CD14-positive monocyte (primary cell): ENCODE data around the gene NAA60. TPM values are rescaled to one million over a fixed set of nuclear protein-coding genes. Genes with fewer than 3 reads are reported as not detected.

Experiments
- DNase-seq, 3 donors: peaks; one replicate each; pipeline ENCODE4 v3.0.0-alpha.2; 2011 to 2022
- H2AFZ ChIP-seq: 2 replicates; pipeline ENCODE4 v1.6.0; 2012; ENCODE audit warnings: mild to moderate bottlenecking, low read depth, low read length, inconsistent platforms; ENCODE audit not compliant: insufficient read depth, poor library complexity, severe bottlenecking
- H3K27ac ChIP-seq, 2 donors: 1 replicate in 1 of 2; 2 replicates in 1 of 2; pipeline ENCODE4 v1.5.1; 2012 to 2013; ENCODE audit warnings: low read length in 2 of 2, control low read depth in 1 of 2, inconsistent platforms in 1 of 2, low read depth in 1 of 2, mild to moderate bottlenecking in 1 of 2
- H3K27me3 ChIP-seq, 2 donors: one replicate each; pipeline versions ENCODE4 v1.6.0 to v1.6.1; 2011 to 2013; ENCODE audit warnings: low read length in 2 of 2; ENCODE audit not compliant: control insufficient read depth in 2 of 2, insufficient read depth in 2 of 2
- H3K36me3 ChIP-seq, 2 donors: replicated peaks in 1 of 2; 1 replicate in 1 of 2; 2 replicates in 1 of 2; pipeline versions ENCODE4 v1.5.1 to v1.6.1; 2012 to 2013; ENCODE audit warnings: low read length in 2 of 2, control low read depth in 1 of 2, inconsistent platforms in 1 of 2, mild to moderate bottlenecking in 1 of 2; ENCODE audit not compliant: insufficient read depth in 2 of 2, control insufficient read depth in 1 of 2
- H3K4me1 ChIP-seq, 2 donors: 1 replicate in 1 of 2; 2 replicates in 1 of 2; pipeline versions ENCODE4 v1.5.1 to v1.6.1; 2012 to 2013; ENCODE audit warnings: low read length in 2 of 2, control low read depth in 1 of 2, inconsistent platforms in 1 of 2, mild to moderate bottlenecking in 1 of 2, moderate library complexity in 1 of 2; ENCODE audit not compliant: insufficient read depth in 2 of 2, control insufficient read depth in 1 of 2
- H3K4me2 ChIP-seq: replicated peaks from 2 replicates; pipeline ENCODE3; 2012; ENCODE audit warnings: low read length, moderate library complexity, mild to moderate bottlenecking; ENCODE audit not compliant: poor library complexity, severe bottlenecking; ENCODE audit errors: extremely low read depth
- H3K4me3 ChIP-seq, 3 experiments: fragments of 200-600 bp in 1 of 3; sonication (generic) in 1 of 3; replicated peaks in 1 of 3; 1 replicate in 2 of 3; 2 replicates in 1 of 3; pipeline ENCODE4 v1.5.1; 2011 to 2013; ENCODE audit warnings: low read length in 3 of 3, mild to moderate bottlenecking in 3 of 3, control low read depth in 2 of 3, low read depth in 2 of 3, inconsistent platforms in 1 of 3, moderate library complexity in 1 of 3
- H3K79me2 ChIP-seq: 2 replicates; pipeline ENCODE4 v1.6.0; 2012; ENCODE audit warnings: mild to moderate bottlenecking, control low read depth, inconsistent platforms, low read length, moderate library complexity; ENCODE audit not compliant: insufficient read depth
- H3K9ac ChIP-seq: 2 replicates; pipeline ENCODE4 v1.6.0; 2017; ENCODE audit warnings: low read length, mild to moderate bottlenecking; ENCODE audit not compliant: insufficient read depth, poor library complexity, severe bottlenecking
- H3K9me3 ChIP-seq, 2 donors: replicated peaks in 1 of 2; 1 replicate in 1 of 2; 2 replicates in 1 of 2; pipeline versions ENCODE4 v1.5.1 to v1.6.1; 2012 to 2013; ENCODE audit warnings: low read length in 2 of 2, control low read depth in 1 of 2; ENCODE audit not compliant: control insufficient read depth in 1 of 2, insufficient read depth in 1 of 2
- H4K20me1 ChIP-seq: 2 replicates; pipeline ENCODE4 v1.6.0; 2012; ENCODE audit warnings: mild to moderate bottlenecking, low read length, control low read depth, moderate library complexity; ENCODE audit not compliant: insufficient read depth
- H3K27ac Mint-ChIP-seq, 7 donors: one replicate each; pipeline ENCODE4 v1.8.0; 2020; ENCODE audit warnings: mild to moderate bottlenecking in 7 of 7, mixed read lengths in 7 of 7, moderate library complexity in 6 of 7, inconsistent platforms in 2 of 7
- H3K27me3 Mint-ChIP-seq, 3 donors: one replicate each; pipeline ENCODE4 v1.8.0; 2021 to 2022; ENCODE audit warnings: low read depth in 3 of 3, mild to moderate bottlenecking in 3 of 3, mixed read lengths in 3 of 3, moderate library complexity in 3 of 3, inconsistent platforms in 1 of 3
- H3K36me3 Mint-ChIP-seq, 2 donors: one replicate each; pipeline ENCODE4 v1.8.0; 2020; ENCODE audit warnings: mixed read lengths in 2 of 2, inconsistent platforms in 1 of 2, mild to moderate bottlenecking in 1 of 2
- H3K4me1 Mint-ChIP-seq: one replicate; pipeline ENCODE4 v1.8.0; 2020; ENCODE audit warnings: mild to moderate bottlenecking, mixed read lengths
- H3K4me3 Mint-ChIP-seq, 2 donors: one replicate each; pipeline ENCODE4 v1.8.0; 2020; ENCODE audit warnings: mild to moderate bottlenecking in 2 of 2, mixed read lengths in 2 of 2, moderate library complexity in 1 of 2
- H3K9me3 Mint-ChIP-seq, 7 donors: one replicate each; pipeline ENCODE4 v1.8.0; 2020 to 2022; ENCODE audit warnings: mixed read lengths in 7 of 7, mild to moderate bottlenecking in 6 of 7, moderate library complexity in 6 of 7, inconsistent platforms in 2 of 7
- WGBS: methylation state at CpG from one replicate; pipeline ENCODE4 v1.1.5; 2013; ENCODE audit warnings: missing lambda C conversion rate; ENCODE audit not compliant: insufficient coverage; 5-methylcytosine and 5-hydroxymethylcytosine counted together
- intact Hi-C, 2 donors: fragments of 100-400 bp; cut with micrococcal nuclease; formaldehyde crosslinking; loops; one replicate each; pipeline versions ENCODE4 v1.15.0 to v1.15.1; 2023
- polyA plus RNA-seq, 3 donors: library from polyadenylated mRNA; depleted of rRNA in 1 of 3; unstranded in 2 of 3; stranded (reverse) in 1 of 3; fragments of 300-500 nt in 2 of 3; fragments of >200 nt in 1 of 3; fragmentation: Illumina TruSeq in 2 of 3; gene quantifications; 1 replicate in 2 of 3; 2 replicates in 1 of 3; pipeline ENCODE4 v1.2.3, GENCODE V29; 2012 to 2021
- TF ChIP-seq, protein P1 (sequence below): fragments of 200-600 bp; IDR thresholded peaks from one replicate; pipeline ENCODE4 v1.8.0; 2022; ENCODE audit warnings: antibody characterized with exemption, mild to moderate bottlenecking

Gene NAA60
- polyA plus RNA-seq, 3 donors = 19.5 to 48.8 (median 29.7) TPM

DNA sequence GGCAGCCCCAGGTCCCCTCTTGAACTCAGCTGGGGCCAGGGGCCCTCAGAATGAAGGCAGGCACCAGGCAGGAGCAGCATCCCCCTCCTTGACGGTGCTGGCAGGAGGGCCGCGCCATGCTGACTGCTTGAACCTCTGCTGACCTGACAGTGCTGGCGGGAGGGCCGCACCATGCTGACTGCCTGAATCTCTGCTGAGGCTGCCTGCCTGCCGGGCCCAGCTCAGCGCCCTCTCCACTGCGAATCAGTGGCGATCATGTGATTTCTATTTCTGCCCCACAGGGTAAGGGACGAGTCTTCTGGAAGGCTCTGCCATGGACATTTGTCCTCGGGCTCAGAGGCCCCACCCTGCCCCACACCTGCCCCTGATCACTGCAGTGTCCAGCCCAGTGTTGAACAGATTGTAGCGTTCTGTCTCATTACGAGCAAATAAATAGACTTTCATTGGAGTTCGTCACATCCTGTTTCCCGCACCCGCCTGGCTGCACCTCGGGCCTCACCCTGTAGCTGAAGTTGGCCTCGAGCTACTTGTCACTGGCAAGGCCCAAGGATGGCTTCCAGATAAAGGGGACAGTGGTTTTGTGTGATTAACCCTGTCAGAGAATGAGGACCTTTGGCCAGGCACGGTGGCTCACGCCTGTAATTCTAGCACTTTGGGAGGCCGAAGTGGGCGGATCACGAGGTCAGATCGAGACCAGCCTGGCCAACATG, 43.2 kb downstream of the NAA60 start:
- no peaks in the 10 kb centered on the region for H3K4me1 Mint-ChIP-seq
- 96% methylated on average over 23 of the region's 24 CpGs for whole genome bisulfite sequencing

DNA sequence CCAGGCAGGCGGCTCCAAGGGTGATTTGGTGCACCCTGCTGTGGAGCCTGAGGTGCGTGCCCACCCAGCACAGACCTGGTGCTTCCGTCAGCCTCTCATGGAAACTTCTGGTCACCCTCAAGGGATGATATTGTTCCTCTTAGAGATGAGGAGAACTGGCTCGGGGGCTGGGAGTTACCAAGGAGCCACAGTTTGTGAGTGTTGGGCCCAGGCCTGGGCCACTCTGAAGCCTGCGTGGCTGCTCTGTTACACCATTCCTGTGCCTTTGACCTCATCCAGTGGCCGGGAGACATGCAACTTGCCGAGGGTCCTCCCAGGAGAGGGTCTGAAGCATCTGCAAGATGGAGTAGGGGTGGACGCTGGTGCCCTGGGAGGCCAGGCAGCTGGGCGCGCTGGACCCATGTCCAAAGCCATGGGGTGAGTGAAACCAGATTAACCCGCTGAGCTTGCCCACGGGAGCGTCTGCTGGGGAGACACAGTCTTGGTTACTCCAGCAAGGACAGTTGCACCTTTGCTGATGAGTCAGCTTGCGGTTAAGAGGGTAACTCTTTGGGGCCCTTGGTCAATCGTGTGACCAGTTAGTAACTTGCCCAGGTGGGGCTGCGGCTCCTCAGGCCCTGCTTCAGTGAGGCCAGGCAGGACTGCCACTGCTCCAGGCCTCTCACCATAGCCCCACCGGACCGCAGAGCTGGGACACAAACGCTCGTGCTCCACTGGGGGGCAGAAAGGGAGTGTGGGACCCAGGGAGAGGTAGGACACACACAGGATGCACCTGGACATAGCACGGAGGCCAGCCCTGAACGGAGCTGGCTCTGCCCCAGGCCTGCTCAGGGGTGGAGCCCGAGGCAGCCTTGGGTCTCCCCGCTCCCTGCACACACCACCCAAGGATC, 44.3 kb downstream of the NAA60 start:
- no peak overlapping the region for H3K4me2 ChIP-seq
- H3K4me1 Mint-ChIP-seq = no peaks in the 10 kb centered on the region

More for the DNA sequence above, 43.2 kb downstream of the NAA60 start:
- peak overlapping the region in 3 of 7 donors; percentile 36 to 69 (median 54) for H3K27ac Mint-ChIP-seq
- H4K20me1 ChIP-seq = peaks cover 16% of the 10 kb centered on the region
- H3K27me3 ChIP-seq = no peaks in the 10 kb centered on the region
- H3K36me3 ChIP-seq = peaks cover 58 to 64% of the 10 kb centered on the region in 2 donors
- no peak overlapping the region for H3K27ac ChIP-seq
- H3K9me3 Mint-ChIP-seq = no peaks in the 10 kb centered on the region
- H3K4me3 ChIP-seq = no peak overlapping the region
- H3K4me2 ChIP-seq = no peak overlapping the region
- H3K27me3 Mint-ChIP-seq = peaks cover 0 to 4% (median 2%) of the 10 kb centered on the region in 3 donors
- DNase-seq = no peak
- no peak overlapping the region for H3K9ac ChIP-seq
- H3K79me2 ChIP-seq = no peaks in the 10 kb centered on the region
- TF ChIP-seq, protein P1, sequence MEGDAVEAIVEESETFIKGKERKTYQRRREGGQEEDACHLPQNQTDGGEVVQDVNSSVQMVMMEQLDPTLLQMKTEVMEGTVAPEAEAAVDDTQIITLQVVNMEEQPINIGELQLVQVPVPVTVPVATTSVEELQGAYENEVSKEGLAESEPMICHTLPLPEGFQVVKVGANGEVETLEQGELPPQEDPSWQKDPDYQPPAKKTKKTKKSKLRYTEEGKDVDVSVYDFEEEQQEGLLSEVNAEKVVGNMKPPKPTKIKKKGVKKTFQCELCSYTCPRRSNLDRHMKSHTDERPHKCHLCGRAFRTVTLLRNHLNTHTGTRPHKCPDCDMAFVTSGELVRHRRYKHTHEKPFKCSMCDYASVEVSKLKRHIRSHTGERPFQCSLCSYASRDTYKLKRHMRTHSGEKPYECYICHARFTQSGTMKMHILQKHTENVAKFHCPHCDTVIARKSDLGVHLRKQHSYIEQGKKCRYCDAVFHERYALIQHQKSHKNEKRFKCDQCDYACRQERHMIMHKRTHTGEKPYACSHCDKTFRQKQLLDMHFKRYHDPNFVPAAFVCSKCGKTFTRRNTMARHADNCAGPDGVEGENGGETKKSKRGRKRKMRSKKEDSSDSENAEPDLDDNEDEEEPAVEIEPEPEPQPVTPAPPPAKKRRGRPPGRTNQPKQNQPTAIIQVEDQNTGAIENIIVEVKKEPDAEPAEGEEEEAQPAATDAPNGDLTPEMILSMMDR = no peak
- H3K4me1 ChIP-seq = no peaks in the 10 kb centered on the region
- peaks cover 53 to 61% of the 10 kb centered on the region in 2 donors for H3K36me3 Mint-ChIP-seq
- no peak overlapping the region for H3K4me3 Mint-ChIP-seq
- intact Hi-C loops = no loop called here
- H2AFZ ChIP-seq = no peak overlapping the region
- no peaks in the 10 kb centered on the region for H3K9me3 ChIP-seq

More for the DNA sequence above, 44.3 kb downstream of the NAA60 start:
- no peak overlapping the region for H3K9ac ChIP-seq
- H3K9me3 ChIP-seq = no peaks in the 10 kb centered on the region
- H3K4me3 ChIP-seq = no peak overlapping the region
- no peaks in the 10 kb centered on the region for H3K4me1 ChIP-seq
- H2AFZ ChIP-seq = no peak overlapping the region
- intact Hi-C loops = no loop called here
- H3K36me3 Mint-ChIP-seq = peaks cover 43 to 49% of the 10 kb centered on the region in 2 donors
- no peak overlapping the region for H3K27ac ChIP-seq
- H3K27me3 Mint-ChIP-seq = peaks cover 0 to 6% (median under 1%) of the 10 kb centered on the region in 3 donors
- peaks cover 10% of the 10 kb centered on the region for H4K20me1 ChIP-seq
- H3K27ac Mint-ChIP-seq = peak overlapping the region in 1 of 7 donors; percentile 66
- 92% methylated on average over 19 of the region's 24 CpGs for WGBS
- DNase-seq = no peak
- H3K4me3 Mint-ChIP-seq = no peak overlapping the region
- no peaks in the 10 kb centered on the region for H3K9me3 Mint-ChIP-seq
- no peaks in the 10 kb centered on the region for H3K79me2 ChIP-seq
- H3K36me3 ChIP-seq = peaks cover 49 to 52% of the 10 kb centered on the region in 2 donors
- TF ChIP-seq, protein P1 = no peak
- no peaks in the 10 kb centered on the region for H3K27me3 ChIP-seq
